C1 segment of cervical spinal cord (tissue), 14 donors: Measurements from ENCODE around the gene CLOCK.

Experiments used
- DNase-seq, 14 donors: peaks; one replicate each; lab custom pipeline; 2025; lab: John Stamatoyannopoulos, UW

The CLOCK gene

DNA sequence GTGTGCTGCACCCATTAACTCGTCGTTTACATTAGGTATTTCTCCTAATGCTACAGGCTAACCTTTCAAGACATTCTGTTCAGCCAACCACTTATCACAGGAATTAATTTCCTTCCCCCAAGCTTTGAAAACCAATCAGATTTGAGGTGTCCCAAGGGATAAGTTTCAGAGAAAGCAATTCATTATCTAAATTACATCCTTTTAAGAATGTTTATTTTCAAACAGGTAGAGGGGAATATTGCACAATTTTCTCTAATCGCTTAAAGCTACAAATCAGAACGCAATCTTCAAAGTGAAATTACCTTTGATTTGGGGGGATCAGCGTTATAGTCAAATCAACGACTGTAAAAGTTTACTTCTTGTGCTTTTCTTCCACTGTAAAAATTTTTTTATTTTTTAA is 1.6 kb downstream of the CLOCK start:
- peak in 1 of 14 donors; percentile 12 for DNase-seq

DNA sequence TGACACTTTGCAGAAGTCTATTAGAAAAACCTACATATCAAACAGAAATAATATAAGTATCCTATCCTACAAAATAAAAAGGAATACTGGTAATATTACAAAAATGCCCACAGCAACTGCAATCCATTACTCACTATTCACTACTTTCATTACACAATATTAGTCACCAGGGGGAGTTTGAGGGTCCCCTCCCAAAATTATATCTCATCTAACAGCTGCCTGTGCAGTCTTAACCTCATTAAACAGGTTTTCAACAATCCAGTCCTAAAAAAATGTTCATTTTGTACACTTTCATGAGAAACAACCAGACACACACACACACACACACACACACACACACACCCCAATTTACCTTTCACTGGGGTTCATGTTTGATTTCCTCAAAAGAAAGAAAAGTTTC is 2.9 kb downstream of the CLOCK start:
- no peak for DNase-seq

DNA sequence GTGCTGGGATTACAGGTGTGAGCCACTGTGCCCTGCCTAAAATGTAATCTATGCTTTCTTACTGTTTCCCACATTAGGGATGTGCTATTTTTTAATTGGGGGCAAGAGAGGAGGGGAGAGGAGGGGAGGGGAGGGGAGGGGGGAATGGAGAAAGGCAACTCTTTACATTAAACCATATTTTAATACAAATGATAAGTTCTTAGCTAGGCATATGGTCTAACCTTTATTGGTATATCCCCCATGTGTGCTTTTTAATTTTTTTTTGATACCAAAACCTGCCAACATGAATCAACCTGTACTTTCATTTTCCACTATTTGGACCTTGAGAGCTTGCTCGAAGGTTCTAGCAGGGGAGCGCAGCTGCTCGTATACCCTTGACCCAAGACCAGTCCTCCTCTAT is 6.4 kb downstream of the CLOCK start:
- DNase-seq: no peak

DNA sequence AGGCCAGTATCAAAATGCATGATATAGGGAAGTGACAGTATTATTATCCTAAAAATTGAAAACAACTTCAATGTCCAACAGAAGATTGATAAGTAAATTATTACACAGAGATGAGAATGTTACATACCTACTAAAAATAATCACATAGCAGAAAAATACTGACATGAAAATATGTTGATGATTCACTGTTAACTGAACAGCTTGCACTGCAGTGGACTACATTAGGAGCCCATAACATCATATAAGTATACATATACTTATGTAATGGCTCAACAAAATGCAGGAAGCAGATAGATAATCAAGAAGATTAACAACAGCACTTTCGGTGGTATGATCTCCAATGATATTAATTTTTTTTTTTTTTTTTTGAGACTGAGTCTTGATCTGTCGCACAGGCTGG is 7.1 kb downstream of the CLOCK start:
- DNase-seq: no peak

DNA sequence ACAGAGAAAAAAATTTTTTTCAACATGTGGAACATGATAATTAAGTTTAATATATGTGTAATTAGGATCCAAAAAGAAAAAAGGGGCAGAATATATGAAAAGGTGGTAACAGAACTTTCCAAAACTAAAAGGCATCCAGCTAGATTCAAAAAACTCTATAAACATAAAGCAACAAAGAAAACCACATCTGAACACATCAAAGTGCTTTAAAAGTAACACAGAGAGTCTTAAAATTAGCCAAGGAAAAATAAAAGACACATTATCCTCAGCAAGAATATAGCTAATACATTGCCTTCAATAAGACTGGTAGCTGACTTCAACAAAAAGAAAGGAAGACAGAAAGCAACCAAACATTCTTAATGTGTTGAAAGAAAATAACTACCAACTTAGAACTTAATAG is 8.2 kb downstream of the CLOCK start:
- DNase-seq: no peak

DNA sequence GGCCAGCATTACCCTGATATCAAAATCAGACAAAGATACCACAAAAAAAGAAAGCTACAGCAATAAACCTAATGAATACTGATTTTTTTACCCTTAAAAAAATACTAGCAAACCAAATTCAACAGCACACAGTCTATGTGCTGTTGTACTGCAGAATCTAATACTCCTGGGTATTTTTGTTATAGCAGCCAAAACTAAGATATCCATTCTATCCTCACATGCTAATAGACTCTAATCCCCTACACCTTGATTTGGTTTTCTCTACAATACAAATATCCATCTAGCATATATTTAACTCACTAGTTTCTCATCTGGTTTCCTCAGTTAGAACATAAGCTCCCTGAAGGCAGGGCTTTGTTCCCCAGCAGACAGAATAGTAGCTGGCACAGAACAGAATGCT is 12.4 kb downstream of the CLOCK start:
- DNase-seq: no peak

DNA sequence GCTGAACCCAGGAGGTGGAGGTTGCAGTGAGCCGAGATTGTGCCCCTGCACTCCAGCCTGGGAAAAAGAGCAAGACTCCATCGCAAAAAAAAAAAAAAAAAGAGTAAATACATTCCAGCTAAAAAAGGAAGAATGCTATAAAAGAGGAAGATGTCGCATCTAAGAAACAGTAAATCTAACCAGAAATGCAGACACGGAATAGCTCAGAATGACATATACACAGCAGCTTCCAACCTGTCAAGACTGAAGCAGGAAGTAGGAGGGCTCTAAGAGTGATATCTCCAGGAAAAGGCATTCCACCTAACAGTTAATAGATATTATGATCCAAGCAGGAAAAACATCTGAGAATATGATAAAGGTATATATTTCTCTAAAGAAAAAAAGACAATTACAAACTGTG is 16.0 kb downstream of the CLOCK start:
- DNase-seq: no peak

DNA sequence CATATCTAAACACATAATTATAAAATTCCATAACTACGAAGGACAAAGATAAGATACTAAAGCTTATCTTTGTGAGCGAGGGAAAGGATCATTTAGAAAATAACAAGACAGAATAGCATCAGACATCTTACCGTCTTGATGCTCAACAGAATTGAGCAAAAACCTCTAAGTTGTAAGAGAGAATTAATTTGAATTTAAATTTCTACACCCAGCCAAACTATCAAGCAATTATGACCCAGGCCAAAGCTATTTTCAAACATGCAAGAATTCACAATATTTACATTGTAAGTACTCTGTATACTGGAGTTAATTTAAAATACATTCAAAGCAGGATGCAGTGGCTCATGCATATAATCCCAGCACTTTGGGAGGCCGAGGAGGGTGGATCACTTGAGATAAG is 16.5 kb downstream of the CLOCK start:
- DNase-seq: no peak

DNA sequence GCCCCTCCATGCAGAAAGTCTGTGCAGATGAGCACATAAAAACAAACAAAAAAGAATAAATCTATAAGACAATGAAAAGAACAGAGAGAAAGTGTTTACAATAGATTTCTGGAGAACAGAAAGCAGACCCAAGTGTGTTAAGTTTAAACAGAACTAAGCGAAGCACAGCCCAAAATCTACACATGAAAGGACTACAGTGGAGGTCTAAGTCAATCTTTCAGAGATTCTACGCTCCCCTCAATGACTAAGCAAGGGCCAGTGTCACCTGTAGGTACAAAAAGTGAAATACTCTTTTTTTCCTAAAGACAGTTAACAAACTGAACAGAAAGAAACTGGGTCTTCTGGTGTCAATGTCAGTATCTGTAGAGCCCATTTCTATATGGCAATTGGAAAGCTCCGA is 18.2 kb downstream of the CLOCK start:
- DNase-seq: no peak

DNA sequence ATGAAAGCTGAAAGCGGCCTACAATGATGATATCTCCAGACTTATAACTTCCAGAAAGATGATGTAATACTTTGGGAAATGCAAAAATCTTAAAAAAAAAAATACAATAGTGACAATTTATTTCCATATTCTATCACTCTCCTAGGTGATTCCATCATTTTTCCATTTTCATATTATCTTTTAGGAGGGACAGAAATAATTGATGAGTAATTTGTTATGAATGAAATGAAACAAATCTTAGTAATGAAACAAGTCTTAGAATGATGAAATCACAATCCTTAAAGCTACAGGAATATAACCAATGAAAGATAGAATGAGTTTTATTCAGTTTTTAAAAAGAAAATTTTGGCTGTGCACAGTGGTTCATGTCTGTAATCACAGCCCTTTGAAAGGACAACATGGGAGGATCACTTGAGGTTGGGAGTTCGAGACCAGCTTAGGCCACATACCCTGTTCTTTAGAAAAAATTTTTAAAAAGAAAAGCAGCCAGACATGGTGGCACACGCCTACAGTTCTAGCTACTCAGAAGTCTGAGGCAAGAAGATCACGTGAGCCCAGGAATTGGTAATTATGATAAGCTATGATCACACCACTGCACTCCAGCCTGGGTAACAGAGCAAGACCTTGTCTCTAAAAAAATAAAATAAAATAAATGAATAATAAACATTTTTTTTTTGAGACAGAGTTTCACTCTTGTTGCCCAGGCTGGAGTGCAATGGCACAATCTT is 21.7 kb downstream of the CLOCK start:
- no peak for DNase-seq

DNA sequence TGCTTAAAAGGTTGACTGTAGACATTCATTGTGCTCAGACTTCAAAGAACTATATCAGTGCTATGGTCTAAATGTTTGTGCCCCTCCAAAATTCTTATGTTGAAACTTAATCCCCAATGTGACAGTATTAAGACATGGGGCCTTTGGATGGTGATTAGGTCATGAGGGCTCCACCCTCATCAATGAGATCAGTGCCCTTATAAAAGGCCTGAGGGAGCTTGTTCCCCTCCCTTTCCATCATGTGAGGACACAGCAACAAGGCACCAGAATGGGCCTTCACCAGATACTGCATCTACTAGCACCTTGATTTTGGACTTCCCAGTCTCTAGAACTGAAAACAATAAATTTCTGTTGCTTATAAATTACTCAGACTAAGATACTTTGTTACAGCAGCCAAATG is 28.3 kb downstream of the CLOCK start:
- no peak for DNase-seq

DNA sequence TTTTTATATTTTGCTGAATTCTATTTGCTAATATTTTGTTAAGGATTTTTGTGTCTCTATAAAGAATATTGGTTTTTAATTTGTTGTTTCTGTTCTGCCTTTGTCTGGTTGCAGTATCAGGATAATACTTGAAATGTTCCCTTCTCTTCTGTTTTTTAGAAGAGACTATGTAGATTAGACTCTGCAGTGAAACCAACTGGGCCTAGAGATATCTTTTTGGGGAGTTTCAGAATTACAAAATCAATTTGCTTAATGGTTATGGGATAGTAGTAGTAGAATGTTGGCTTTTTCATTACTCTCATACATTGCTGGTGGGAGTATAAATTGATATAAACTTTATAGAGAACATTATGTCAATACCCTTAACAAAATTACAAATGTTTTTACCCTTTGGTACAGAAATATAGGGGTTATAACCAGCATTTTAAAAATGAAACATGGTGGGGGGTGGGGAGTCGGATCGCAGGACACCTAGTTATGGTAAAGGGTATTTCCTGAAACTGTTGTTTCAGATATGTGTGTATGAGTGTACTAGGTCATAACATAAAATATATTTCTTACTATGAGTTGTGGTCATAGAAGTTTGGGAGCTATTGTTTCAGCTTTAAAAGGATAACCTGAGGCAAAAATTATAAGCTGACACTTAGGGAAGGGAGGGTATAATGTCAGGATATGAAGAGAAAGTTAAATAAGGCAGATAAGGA is 29.0 kb downstream of the CLOCK start:
- DNase-seq: no peak

DNA sequence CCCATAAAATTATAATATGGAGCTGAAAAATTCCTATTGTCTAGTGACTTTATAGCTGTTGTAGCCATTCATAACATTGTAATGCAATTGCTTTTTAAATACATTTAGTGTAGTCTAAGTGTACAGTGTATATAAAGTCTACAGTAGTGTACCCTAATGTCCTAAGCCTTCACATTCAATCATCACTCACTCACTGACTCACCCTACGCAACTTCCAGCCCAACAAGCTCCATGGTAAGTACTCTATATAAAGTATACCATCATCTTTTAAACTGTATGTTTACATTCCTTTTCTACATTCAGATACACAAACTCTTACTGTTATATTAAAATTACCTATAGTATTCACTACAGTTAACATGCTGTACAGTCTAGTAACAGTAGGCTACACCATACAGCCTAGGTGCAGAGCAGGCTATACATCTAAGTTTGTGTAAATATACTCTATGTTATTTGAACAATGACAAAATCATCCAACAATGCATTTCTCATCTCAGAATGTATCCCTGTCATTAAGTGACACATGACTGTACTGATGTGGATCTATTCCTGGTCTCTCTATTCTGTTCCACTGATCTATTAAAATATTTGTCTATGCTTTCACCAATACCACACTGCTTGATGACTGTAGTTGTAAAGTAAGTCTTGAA is 33.7 kb downstream of the CLOCK start:
- no peak for DNase-seq

DNA sequence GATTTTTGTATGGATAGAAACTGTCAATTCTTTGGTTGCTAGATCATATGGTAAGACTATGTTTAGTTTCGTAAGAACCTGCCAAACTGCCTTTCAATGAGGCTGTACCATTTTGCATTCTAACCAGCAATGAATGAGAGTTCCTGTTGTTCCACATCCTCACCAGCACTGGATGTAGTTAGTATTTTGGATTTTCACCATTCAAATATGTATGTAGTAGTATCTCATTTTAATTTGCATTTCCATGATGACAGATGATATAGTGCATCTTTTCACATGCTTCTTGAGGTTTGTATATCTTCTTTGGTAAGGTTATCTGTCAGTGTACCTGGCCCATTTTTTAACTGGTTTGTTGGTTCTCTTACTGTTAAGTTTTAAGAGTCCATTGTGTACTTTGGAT is 34.6 kb downstream of the CLOCK start:
- DNase-seq: no peak

DNA sequence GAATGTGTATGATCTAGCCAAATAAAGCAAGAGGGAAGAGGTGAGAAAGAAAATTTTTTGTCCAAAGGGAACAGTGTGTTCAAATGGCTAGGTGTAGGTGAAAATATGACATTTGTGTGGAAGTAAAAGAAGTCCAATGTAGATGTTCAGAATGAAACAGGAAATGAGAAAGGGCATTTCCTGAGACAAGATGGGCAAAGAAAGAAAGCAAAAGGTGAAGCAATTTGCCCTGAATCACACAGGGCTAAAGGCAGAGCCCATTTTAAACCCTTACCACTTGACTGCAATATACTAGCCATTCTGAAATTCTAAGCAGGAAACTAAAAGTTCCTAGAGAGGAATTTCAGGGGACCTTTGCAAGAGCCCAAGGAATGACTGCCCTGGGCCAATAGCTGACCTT is 36.0 kb downstream of the CLOCK start:
- DNase-seq: no peak

DNA sequence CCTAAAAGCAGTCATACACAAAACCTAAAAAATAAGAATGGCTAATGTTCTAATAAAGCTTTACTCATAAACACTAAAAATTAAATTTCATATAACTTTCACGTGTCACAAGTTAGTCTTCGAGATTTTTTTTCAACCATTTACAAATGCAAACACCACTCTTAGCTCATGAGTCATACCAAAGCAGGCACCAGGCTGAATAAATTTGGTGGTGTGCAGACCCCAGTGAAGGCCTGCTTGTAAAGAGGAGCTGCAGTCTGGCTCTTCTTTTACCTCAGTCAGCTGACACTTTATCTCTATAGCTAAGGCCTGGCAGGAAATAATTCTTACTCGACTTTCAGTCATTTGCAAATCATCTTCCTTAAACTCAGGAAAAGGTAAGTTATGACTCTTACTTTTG is 37.4 kb downstream of the CLOCK start:
- DNase-seq: no peak

DNA sequence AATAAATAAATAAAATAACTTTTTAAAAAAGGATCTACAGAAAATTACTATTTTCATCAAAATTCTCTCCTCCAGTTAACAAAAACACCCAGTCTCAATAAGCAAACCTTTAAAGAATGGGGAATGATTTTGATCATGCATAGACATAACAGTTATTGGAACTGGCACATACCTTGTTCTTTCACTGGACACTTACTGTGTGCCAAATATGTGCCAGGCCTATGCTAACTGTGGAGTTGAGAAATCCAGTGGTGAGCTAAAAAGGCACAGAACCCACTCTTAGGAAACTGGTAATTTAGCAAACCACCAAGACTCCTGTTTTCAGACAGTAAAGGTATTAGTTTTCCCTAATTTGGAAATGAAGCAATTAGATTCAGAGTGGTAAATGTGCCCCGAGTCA is 39.1 kb downstream of the CLOCK start:
- no peak for DNase-seq

DNA sequence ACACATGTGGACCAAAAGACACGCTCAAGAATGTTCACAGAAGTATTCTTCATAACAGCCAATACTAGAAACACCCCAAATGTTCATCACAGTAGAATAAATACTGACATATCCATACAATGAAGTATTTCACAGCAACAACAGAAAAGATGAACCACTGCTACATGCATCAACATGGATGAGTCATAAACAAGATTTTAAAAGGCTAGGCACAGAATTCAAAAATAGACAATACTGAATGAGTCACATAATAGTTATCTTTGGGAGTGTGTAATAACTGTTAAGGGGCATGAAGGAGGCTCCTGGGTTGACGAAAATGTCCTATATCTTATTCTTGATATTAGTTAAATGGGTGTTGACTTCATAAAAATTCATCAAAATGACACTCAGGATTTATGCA is 43.5 kb downstream of the CLOCK start:
- no peak for DNase-seq

DNA sequence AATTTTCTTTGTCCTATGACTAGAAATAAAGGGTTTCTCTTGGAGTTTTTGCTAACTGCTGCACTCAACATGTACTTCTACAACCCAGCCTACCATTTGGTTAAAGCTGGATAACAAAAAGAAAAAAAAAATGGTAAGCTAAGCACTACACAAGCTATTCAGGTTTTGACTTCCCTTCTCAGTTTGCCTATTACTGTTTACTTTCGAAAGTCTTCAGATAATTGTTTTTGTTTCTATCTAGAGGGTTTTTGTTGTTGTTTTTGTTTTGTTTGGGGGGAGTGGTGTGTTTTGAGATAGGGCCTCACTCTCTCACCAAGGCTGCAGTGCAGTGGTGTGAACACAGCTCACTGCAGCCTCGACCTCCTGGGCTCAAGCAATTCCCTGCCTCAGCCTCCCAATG is 46.6 kb downstream of the CLOCK start:
- no peak for DNase-seq

DNA sequence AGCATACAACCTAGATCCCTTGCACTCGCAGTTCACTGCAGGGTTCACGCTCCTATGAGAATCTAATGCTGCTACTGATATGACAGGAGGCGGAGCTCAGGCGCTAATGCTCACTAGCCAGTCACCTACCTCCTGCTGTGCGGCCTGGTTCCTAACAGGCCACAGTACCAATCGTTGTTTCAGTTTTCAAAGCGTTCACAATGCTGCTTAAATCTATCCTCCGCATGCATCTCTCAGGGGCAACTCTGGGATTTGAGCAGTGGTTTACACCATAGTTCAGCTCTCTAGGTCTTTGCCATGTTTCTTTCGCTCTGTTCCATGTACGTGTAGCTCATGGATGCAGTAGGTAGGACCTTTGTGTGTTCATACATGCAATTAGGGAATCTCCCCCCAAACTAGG is 47.2 kb downstream of the CLOCK start:
- no peak for DNase-seq

DNA sequence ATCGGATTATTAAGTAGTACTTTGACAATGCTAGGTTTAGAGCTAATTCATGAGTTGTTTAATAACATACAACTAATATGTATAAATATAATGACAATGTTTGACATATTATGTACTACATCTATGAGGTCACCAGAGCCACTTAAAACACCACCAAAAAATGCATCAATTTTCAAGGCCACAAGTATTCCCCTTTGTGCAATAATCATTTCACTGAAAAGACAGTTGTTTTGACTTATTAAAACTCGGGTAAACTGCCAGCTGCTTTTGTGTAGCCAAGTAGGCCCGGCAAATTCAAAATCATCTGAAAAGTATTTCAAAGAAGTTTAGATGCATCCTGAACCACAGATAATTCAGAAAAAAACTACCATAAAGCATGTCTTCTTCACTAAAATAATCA is 48.7 kb downstream of the CLOCK start:
- DNase-seq: no peak

DNA sequence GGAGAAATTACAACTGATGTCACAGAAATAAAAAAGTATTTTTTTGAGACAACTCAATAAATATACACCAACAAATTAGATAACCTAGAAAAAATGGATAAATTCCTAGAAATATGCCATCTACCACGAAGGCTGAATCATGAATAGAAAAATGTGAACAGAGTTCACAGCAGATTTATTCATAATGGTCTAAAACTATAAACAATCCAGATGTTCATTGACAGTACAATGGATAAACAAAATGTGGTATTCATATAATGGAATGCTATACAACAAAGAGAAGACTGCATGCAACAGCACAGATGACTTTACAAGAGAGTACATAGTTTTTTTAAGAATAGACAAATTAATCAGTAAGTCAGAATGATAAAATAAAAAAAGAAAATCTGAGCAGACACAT is 55.2 kb downstream of the CLOCK start:
- DNase-seq: no peak

DNA sequence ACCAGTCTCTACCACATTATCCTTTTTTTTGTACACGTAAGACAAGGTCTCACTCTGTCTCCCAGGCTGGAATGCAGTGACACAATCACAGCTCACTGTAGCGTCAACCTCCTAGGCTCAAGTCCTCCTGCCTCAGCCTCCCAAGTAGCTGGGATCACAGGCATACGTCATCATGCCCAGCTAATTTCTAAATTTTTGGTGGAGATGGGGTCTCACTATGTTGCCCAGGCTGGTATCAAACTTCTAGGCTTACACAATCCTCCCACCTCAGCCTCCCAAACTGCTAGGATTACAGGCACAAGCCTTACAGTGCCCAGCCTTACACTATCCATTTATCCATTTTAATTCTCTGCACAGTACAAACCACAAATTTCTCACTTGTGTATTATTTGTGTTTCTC is 58.0 kb downstream of the CLOCK start:
- no peak for DNase-seq
